Measurements from ENCODE around the gene IFIT3.
A peak's percentile ranks its signal among the peaks of the same experiment; 100 is the strongest.
"Not testable (repeated sequence)": the region's sequence is repeated elsewhere in the genome, so short reads cannot be mapped to it uniquely, and the experiment has no call there.

The IFIT3 gene

DNA sequence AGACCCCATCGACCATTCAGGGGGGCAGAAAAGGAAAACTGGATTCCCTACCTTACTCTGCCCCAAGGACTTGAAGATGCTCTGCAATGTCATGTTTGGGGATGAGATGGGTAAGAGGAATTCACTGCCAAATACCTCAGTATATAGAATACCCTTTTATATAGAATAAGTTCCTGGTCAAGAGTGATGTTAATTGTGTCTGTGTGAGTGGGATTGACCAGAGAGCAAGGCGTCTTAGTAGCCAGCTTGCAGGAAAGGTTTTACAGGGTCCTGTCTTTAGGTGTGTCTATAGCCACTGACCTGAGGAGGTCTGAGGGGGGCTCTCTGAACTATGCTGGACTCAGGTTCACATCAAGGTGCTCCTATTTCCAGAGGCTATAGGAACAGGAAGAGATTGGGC lies 1.4 kb downstream of the IFIT3 start:
- no peak for DNase-seq
- Histone ChIP-seq H3K36me3 (no peaks in the 10 kb centered on the region), H3K4me3 (peak overlapping the region in 1 of 2 donors; percentile 55), H3K27me3 (no peaks in the 10 kb centered on the region), H3K27ac (peak overlapping the region in 1 of 2 donors; percentile 78), H3K4me1 (peaks cover 0 to 54% (median 25%) of the 10 kb centered on the region in 4 donors), H3K9me3 (no peaks in the 10 kb centered on the region)
- intact Hi-C loops (cut with DNase I; ENCODE audit: low total_unique reads) = no loop called here
- TF ChIP-seq, protein P1, sequence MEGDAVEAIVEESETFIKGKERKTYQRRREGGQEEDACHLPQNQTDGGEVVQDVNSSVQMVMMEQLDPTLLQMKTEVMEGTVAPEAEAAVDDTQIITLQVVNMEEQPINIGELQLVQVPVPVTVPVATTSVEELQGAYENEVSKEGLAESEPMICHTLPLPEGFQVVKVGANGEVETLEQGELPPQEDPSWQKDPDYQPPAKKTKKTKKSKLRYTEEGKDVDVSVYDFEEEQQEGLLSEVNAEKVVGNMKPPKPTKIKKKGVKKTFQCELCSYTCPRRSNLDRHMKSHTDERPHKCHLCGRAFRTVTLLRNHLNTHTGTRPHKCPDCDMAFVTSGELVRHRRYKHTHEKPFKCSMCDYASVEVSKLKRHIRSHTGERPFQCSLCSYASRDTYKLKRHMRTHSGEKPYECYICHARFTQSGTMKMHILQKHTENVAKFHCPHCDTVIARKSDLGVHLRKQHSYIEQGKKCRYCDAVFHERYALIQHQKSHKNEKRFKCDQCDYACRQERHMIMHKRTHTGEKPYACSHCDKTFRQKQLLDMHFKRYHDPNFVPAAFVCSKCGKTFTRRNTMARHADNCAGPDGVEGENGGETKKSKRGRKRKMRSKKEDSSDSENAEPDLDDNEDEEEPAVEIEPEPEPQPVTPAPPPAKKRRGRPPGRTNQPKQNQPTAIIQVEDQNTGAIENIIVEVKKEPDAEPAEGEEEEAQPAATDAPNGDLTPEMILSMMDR (IDR thresholded peaks at IDR 0.05) = no peak

DNA sequence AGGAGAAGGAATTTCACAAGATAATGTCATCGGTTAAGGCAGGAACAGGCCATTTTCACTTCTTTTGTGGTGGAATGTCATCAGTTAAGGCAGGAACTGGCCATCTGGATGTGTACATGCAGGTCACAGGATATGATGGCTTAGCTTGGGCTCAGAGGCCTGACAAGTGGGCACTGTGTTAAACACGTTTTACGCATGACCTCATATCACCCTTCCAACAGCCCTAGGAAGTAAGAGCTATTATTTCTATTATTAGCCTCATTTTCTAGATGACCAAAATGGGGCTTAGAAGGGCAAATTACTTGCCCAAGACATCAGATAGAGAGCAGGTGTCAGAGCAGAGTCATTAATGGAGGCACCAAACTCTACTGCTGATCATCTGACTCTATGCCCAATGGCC lies 2.2 kb downstream of the IFIT3 start:
- H3K36me3 ChIP-seq; H3K4me3 ChIP-seq; intact Hi-C loops (cut with DNase I; ENCODE audit: low total_unique reads); DNase-seq; H3K27me3 ChIP-seq; H3K9me3 ChIP-seq; H3K27ac ChIP-seq: not testable (repeated sequence)
- H3K4me1 ChIP-seq = peaks cover 0 to 63% (median 25%) of the 10 kb centered on the region in 4 donors

DNA sequence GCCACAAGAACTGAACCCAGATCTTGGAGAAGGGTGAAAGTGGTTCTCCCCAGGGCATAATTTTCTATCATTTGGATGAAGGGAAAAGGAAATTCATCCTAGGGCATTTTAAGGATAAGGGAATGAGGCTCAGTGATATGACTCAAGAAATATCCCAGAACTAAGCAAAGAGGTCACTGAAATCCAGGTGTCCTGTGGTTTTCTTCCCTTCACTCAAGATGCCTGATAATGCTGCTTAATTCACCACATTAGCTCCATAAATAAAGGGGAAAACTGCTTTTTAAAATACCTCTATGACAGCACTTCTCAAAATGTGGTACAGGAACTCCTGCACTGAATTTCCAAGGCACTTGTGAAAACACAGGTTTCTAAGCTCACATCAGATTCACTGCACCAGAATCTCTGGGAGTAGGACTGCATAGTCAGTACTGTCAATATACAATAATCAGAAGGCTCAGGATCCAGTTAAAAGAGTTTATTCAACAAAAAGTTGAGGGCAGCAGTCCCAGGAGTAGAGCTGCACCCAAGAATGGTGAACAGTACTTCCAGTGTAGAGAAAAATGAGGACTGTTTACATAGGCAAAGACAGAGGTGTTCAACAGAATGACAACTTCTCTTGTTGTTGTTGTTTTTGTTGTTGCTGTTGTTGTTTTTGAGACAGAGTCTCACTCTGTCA lies 2.9 kb downstream of the IFIT3 start:
- intact Hi-C loops (cut with DNase I; ENCODE audit: low total_unique reads) = no loop called here
- Histone ChIP-seq H3K4me1 (peaks cover 0 to 63% (median 25%) of the 10 kb centered on the region in 4 donors), H3K36me3 (no peaks in the 10 kb centered on the region), H3K27ac (peak overlapping the region in 1 of 2 donors; percentile 10), H3K9me3 (no peaks in the 10 kb centered on the region), H3K4me3 (no peak overlapping the region), H3K27me3 (no peaks in the 10 kb centered on the region)
- TF ChIP-seq, protein P1 (IDR thresholded peaks at IDR 0.05) = no peak
- no peak for DNase-seq

DNA sequence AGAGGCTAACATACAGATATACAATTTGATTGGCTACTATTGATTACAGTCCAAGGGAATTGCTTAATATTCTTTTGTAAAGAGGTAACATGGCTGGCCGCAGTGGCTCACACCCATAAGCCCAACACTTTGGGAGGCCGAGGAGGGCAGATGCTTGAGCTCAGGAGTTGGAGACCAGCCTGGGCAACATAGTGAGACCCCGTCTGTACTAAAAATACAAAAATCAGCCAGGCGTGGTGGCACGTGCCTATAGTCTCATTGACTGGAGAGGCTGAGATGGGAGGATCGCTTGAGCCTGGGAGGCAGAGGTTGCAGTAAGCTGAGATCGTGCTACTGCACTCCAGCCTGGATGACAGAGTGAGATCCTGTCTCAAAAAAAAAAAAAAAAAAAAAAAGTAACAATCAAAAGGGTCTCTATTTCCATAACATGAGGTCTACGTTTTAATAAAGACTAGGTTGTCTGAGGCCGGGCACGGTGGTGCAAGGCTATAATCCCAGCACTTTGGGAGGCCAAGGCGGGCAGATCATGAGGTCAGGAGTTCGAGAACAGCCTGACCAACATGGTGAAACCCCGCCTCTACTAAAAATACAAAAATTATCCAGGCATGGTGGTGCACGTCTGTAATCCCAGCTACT lies 3.8 kb downstream of the IFIT3 start:
- intact Hi-C loops (cut with DNase I; ENCODE audit: low total_unique reads); DNase-seq; H3K36me3 ChIP-seq; H3K27me3 ChIP-seq; H3K9me3 ChIP-seq: not testable (repeated sequence)
- Histone ChIP-seq H3K4me1 (peaks cover 0 to 63% (median 25%) of the 10 kb centered on the region in 4 donors), H3K4me3 (peak overlapping the region; percentile 37 to 48), H3K27ac (peak overlapping the region; percentile 49 to 54)

DNA sequence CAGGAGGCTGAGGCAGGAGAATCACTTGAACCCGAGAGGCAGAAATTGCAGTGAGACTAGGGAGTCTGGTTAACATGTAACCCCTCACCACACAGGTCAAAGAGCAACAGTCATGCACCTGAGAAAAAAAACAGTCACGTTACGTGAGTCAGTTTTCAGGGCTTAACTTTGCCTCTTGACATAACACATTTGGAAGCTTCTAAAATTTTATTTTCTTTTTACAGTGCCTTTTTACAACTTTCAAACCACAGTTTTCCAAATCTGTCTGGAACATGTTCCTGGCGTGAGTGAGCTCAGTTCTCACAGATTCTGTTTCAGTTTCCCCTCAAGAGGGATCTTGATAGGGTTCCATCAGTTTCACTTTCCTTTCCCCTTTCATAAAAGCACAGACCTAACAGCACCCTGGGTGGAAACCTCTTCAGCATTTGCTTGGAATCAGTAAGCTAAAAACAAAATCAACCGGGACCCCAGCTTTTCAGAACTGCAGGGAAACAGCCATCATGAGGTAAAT lies 4.4 kb downstream of the IFIT3 start:
- Histone ChIP-seq H3K27ac (peak overlapping the region; percentile 49 to 54), H3K9me3 (no peaks in the 10 kb centered on the region), H3K27me3 (no peaks in the 10 kb centered on the region), H3K36me3 (no peaks in the 10 kb centered on the region), H3K4me3 (peak overlapping the region; percentile 37 to 48), H3K4me1 (peaks cover 0 to 60% (median 25%) of the 10 kb centered on the region in 4 donors)
- intact Hi-C loops (cut with DNase I; ENCODE audit: low total_unique reads) = no loop called here
- no peak for DNase-seq
- TF ChIP-seq, protein P1 (IDR thresholded peaks at IDR 0.05) = no peak

DNA sequence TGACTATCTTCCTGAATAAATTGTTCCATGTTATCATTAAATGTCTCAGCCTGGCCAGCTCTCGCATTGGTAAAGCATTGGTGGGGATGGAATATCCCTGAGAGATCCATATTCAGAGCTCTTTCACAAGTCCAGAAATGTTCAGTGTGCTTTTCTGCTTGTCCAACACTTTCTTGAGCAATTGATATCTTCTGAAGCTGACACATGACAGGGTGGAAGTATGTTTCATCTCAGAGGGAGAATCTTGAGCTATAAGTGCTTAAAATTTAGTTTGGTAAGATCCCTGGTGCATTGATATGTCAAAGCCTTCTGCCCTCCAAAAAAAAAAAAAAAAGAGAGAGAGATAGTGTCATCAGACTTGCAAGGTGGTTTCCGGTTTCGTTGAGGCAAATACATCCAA lies 7.4 kb downstream of the IFIT3 start:
- Histone ChIP-seq H3K36me3 (peaks cover 6 to 22% (median 15%) of the 10 kb centered on the region in 3 donors), H3K4me1 (peaks cover 0 to 38% (median 13%) of the 10 kb centered on the region in 4 donors), H3K27me3 (no peaks in the 10 kb centered on the region), H3K27ac (no peak overlapping the region), H3K4me3 (no peak overlapping the region), H3K9me3 (no peaks in the 10 kb centered on the region)
- DNase-seq = no peak
- intact Hi-C loops (cut with DNase I; ENCODE audit: low total_unique reads) = no loop called here
- TF ChIP-seq, protein P1 (IDR thresholded peaks at IDR 0.05) = no peak
